Fibroblast of villous mesenchyme (primary cell): ENCODE data around the gene TECR. TPM values are rescaled to one million over a fixed set of nuclear protein-coding genes. Genes with fewer than 3 reads are reported as not detected.
"Not testable (repeated sequence)": the region's sequence is repeated elsewhere in the genome, so short reads cannot be mapped to it uniquely, and the experiment has no call there.

Source experiments
- DNase-seq: peaks from one replicate; pipeline ENCODE4 v3.0.0-alpha.2; 2010; ENCODE audit warnings: low read depth
- H3K4me3 ChIP-seq: 2 replicates; pipeline ENCODE4 v1.5.1; 2011; ENCODE audit warnings: low read depth, mild to moderate bottlenecking, low read length
- CTCF ChIP-seq: IDR thresholded peaks from 2 replicates; pipeline ENCODE4 v1.5.1; 2012; ENCODE audit warnings: low read depth, mild to moderate bottlenecking, low read length; ENCODE audit not compliant: insufficient read depth
- total RNA-seq: library from RNA; depleted of rRNA; stranded (reverse); fragments of >200 nt; gene quantifications from 2 replicates; pipeline ENCODE4 v1.2.3, GENCODE V29; 2012

Gene TECR
- total RNA-seq, 1 donor, result 32.0 TPM

GRCh38 chr19:14580623-14581237, 51.3 kb downstream of the TECR start:
- TF ChIP-seq CTCF, result no peak
- H3K4me3 ChIP-seq, result no peak overlapping the region
- DNase-seq, result no peak

GRCh38 chr19:14582894-14583340, 53.5 kb downstream of the TECR start, which contains the start of gene CLEC17A:
TSS of gene CLEC17A (plus strand) at chr19:14583084. CDS start at chr19:14583161, 77 bp downstream.
- DNase-seq, result no peak
- no peak within 1 kb of the TSS for H3K4me3 ChIP-seq
- no peak for TF ChIP-seq CTCF

GRCh38 chr19:14584372-14584771, 55.0 kb downstream of the TECR start:
- DNase-seq, result not testable (repeated sequence)

GRCh38 chr19:14585187-14585586, 55.8 kb downstream of the TECR start:
- DNase-seq, result peak; percentile 32
- H3K4me3 ChIP-seq, result not testable (repeated sequence)

More at GRCh38 chr19:14584372-14584771, 55.0 kb downstream of the TECR start:
- not testable (repeated sequence) for H3K4me3 ChIP-seq

GRCh38 chr19:14589433-14589832, 60.0 kb downstream of the TECR start:
- not testable (repeated sequence) for H3K4me3 ChIP-seq, DNase-seq

- no peak overlapping the region for H3K4me3 ChIP-seq
- TF ChIP-seq CTCF, result no peak
- DNase-seq, result no peak
Measured at GRCh38 chr19:14595558-14595957, 66.2 kb downstream of the TECR start.

- H3K4me3 ChIP-seq, result no peak overlapping the region
- DNase-seq, result no peak
- TF ChIP-seq CTCF, result no peak
Measured at GRCh38 chr19:14599548-14600147, 70.3 kb downstream of the TECR start.

GRCh38 chr19:14603990-14604387, 74.6 kb downstream of the TECR start:
- no peak overlapping the region for H3K4me3 ChIP-seq
- TF ChIP-seq CTCF, result no peak
- no peak for DNase-seq
